Mesenchymal stem cell (in vitro differentiated cells and primary cell): Measurements from ENCODE around the gene SAMD4A.
A peak's percentile ranks its signal among the peaks of the same experiment; 100 is the strongest.

Experiments
- DNase-seq: peaks from one replicate; pipeline ENCODE4 v3.0.0-alpha.2; 2013
- H2AFZ ChIP-seq: one replicate; pipeline ENCODE4 v1.6.1; 2013; ENCODE audit warnings: low read depth, mild to moderate bottlenecking, control low read depth, inconsistent platforms, low read length, moderate library complexity
- H2AK5ac ChIP-seq: 2 replicates; pipeline ENCODE4 v1.6.1; 2013; ENCODE audit warnings: low read length, moderate library complexity, mild to moderate bottlenecking, inconsistent platforms; ENCODE audit not compliant: severe bottlenecking
- H2BK120ac ChIP-seq: one replicate; pipeline ENCODE4 v1.6.1; 2013; ENCODE audit warnings: low read depth, mild to moderate bottlenecking, inconsistent platforms, low read length, moderate library complexity
- H2BK12ac ChIP-seq, 2 experiments: one replicate each; pipeline ENCODE4 v1.6.1; 2013; ENCODE audit warnings: inconsistent platforms in 2 of 2, low read length in 2 of 2, mild to moderate bottlenecking in 2 of 2, moderate library complexity in 2 of 2, control low read depth in 1 of 2
- H2BK15ac ChIP-seq: one replicate; pipeline ENCODE4 v1.6.1; 2013; ENCODE audit warnings: mild to moderate bottlenecking, low read depth, inconsistent platforms; ENCODE audit not compliant: poor library complexity, severe bottlenecking
- H2BK5ac ChIP-seq: 2 replicates; pipeline ENCODE4 v1.6.1; 2013; ENCODE audit warnings: low read depth, mild to moderate bottlenecking, low read length, control low read depth, inconsistent platforms; ENCODE audit not compliant: poor library complexity, severe bottlenecking
- H3K14ac ChIP-seq, 2 experiments: one replicate each; pipeline ENCODE4 v1.6.1; 2013; ENCODE audit warnings: inconsistent platforms in 2 of 2, low read length in 2 of 2, control low read depth in 1 of 2, mild to moderate bottlenecking in 1 of 2, moderate library complexity in 1 of 2
- H3K18ac ChIP-seq, 2 experiments: one replicate each; pipeline ENCODE4 v1.6.1; 2013; ENCODE audit warnings: inconsistent platforms in 2 of 2, low read length in 2 of 2, control low read depth in 1 of 2, low read depth in 1 of 2, mild to moderate bottlenecking in 1 of 2
- H3K23ac ChIP-seq, 2 experiments: one replicate each; pipeline ENCODE4 v1.6.1; 2013; ENCODE audit warnings: inconsistent platforms in 2 of 2, low read length in 2 of 2, mild to moderate bottlenecking in 2 of 2, moderate library complexity in 2 of 2, control low read depth in 1 of 2
- H3K27ac ChIP-seq: 2 replicates; pipeline ENCODE4 v1.5.1; 2013; ENCODE audit warnings: mild to moderate bottlenecking, moderate library complexity, low read length, control low read depth, inconsistent platforms; ENCODE audit not compliant: poor library complexity, severe bottlenecking
- H3K27me3 ChIP-seq, 2 experiments: 2 replicates each; pipeline versions ENCODE4 v1.6.1 to v1.7.0; 2013; ENCODE audit warnings: low read length in 2 of 2, mild to moderate bottlenecking in 2 of 2, moderate library complexity in 2 of 2, control low read depth in 1 of 2, inconsistent platforms in 1 of 2; ENCODE audit not compliant: control insufficient read depth in 1 of 2, insufficient read depth in 1 of 2
- H3K36me3 ChIP-seq, 2 experiments: 2 replicates each; pipeline versions ENCODE4 v1.6.1 to v1.7.0; 2013; ENCODE audit warnings: low read length in 2 of 2, control low read depth in 1 of 2, inconsistent platforms in 1 of 2, low read depth in 1 of 2, mild to moderate bottlenecking in 1 of 2; ENCODE audit not compliant: insufficient read depth in 2 of 2, control insufficient read depth in 1 of 2
- H3K4ac ChIP-seq, 2 experiments: one replicate each; pipeline ENCODE4 v1.6.1; 2013; ENCODE audit warnings: inconsistent platforms in 2 of 2, low read length in 2 of 2, mild to moderate bottlenecking in 2 of 2, moderate library complexity in 2 of 2, control low read depth in 1 of 2, low read depth in 1 of 2
- H3K4me1 ChIP-seq: 2 replicates; pipeline ENCODE4 v1.6.1; 2013; ENCODE audit warnings: low read depth, low read length, control low read depth; ENCODE audit not compliant: control insufficient read depth, insufficient read depth
- H3K4me2 ChIP-seq: 2 replicates; pipeline ENCODE4 v1.6.1; 2013; ENCODE audit warnings: low read length, mild to moderate bottlenecking, inconsistent platforms; ENCODE audit not compliant: poor library complexity, severe bottlenecking
- H3K4me3 ChIP-seq, 2 experiments: 2 replicates each; pipeline versions ENCODE4 v1.5.1 to v1.7.0; 2013; ENCODE audit warnings: low read length in 2 of 2, mild to moderate bottlenecking in 2 of 2, control low read depth in 1 of 2, low read depth in 1 of 2; ENCODE audit not compliant: insufficient read depth in 1 of 2
- H3K79me1 ChIP-seq: replicated peaks from 2 replicates; pipeline ENCODE4 v1.6.1; 2013; ENCODE audit warnings: mild to moderate bottlenecking, control low read depth, low read length, inconsistent platforms; ENCODE audit not compliant: poor library complexity, severe bottlenecking
- H3K9ac ChIP-seq: 2 replicates; pipeline ENCODE4 v1.7.0; 2013; ENCODE audit warnings: mild to moderate bottlenecking, low read length, moderate library complexity
- H3K9me3 ChIP-seq: 2 replicates; pipeline ENCODE4 v1.7.0; 2013; ENCODE audit warnings: mild to moderate bottlenecking, low read length; ENCODE audit not compliant: control insufficient read depth
- H4K8ac ChIP-seq: one replicate; pipeline ENCODE4 v1.6.1; 2013; ENCODE audit warnings: inconsistent platforms, mild to moderate bottlenecking, low read length, moderate library complexity
- H4K91ac ChIP-seq: one replicate; pipeline ENCODE4 v1.6.1; 2013; ENCODE audit warnings: mild to moderate bottlenecking, low read length, inconsistent platforms
- WGBS: methylation state at CpG from one replicate; pipeline ENCODE4 v1.1.7; 2013; ENCODE audit warnings: mixed read lengths; 5-methylcytosine and 5-hydroxymethylcytosine counted together

SAMD4A gene

DNA sequence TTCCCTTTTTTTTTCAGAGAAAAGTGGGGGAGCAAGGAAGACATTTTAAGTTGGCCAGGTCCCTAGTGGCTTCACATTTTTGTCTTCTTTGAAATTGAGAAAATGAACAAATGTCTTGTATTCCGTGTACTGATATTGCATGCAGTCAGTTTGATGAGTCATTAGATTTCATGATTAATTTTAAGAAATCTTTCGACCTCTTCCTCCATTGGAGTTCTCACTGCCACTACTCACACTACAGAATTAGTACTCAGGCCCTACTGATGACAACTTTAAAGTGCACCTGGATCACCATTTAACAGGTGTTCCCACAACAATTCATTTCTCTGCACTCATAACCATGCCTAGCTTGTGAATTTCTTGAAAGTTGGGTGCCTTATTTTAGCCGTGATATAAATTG, 50.5 kb downstream of the SAMD4A start:
- WGBS = 77% methylated on average over 2 of the region's 3 CpGs
- no peak overlapping the region for H2BK15ac ChIP-seq
- H3K4me1 ChIP-seq = peaks cover 2% of the 10 kb centered on the region
- no peak for DNase-seq
- H3K79me1 ChIP-seq = peaks cover 16% of the 10 kb centered on the region
- H2AFZ ChIP-seq = no peak overlapping the region
- H4K8ac ChIP-seq = no peak overlapping the region
- H3K4me2 ChIP-seq = no peak overlapping the region
- no peak overlapping the region for H3K4ac ChIP-seq
- no peak overlapping the region for H4K91ac ChIP-seq
- no peak overlapping the region for H3K14ac ChIP-seq
- H3K23ac ChIP-seq = no peak overlapping the region
- H3K18ac ChIP-seq = no peak overlapping the region
- H3K9me3 ChIP-seq = no peaks in the 10 kb centered on the region
- no peak overlapping the region for H3K4me3 ChIP-seq
- H3K9ac ChIP-seq = no peak overlapping the region
- H3K27me3 ChIP-seq = no peaks in the 10 kb centered on the region
- H2BK120ac ChIP-seq = no peak overlapping the region
- peaks cover 0 to 7% of the 10 kb centered on the region in 2 experiments for H3K36me3 ChIP-seq
- no peak overlapping the region for H2BK5ac ChIP-seq
- no peak overlapping the region for H2BK12ac ChIP-seq
- no peak overlapping the region for H2AK5ac ChIP-seq
- H3K27ac ChIP-seq = no peak overlapping the region

DNA sequence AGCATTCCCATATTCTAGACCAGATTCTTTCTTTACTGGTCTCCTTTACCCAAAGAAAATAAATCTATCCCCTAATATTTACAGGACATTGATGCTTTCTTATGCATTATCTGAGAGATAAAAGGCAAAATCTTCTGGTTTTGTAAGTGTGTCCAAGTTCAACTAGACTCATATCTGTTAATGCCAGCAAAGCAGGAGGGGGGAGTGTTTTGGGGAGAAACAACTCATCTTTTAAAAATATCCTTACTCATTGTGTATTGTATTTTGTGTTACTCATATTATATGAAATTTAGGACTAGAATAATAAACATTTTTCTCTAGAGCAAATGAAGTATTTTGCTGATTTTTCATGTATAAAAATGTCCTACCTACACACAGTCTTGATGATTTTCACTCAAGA, 54.8 kb downstream of the SAMD4A start:
- peaks cover 10% of the 10 kb centered on the region for H3K4me1 ChIP-seq
- DNase-seq = no peak

DNA sequence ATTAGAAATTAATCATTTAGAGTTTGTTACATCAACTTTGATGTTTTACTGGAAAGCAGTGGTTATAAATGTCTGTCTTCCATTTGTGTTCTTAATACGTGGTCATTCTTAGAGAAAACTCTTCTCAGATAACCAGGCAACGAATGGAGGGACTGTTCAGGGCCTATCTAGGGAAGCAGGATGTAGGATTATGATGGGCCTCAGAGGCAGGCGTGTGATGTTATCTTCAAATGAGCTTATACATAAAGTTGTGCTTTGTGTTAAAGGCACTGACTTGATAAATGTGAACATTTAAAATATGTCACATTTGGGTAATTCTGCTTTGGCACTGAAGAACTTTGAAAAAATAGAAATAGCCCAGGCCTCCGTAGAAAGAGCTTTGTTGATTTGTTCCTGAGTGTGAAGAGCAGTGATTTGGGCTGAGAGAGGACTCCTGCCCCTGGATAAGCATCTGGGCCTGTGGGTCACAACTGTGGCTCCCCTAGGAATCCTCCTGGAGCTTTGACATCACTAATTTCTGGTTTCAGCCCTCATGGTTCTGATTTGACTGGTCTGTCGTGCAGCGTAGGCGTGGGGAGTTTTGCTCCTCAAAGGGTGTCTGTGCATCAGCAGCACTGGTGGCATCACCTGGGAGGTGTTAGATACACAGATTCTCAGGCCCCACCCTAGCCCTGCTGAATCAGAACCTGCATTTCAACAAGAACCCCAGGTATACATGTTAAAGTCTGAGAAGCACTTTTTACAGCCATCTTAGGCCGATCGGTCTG, 55.4 kb downstream of the SAMD4A start:
- no peak overlapping the region for H3K4me2 ChIP-seq
- peak overlapping the region; percentile 75 for H4K8ac ChIP-seq
- WGBS = 78% methylated on average over 9 of the region's 9 CpGs

More for the DNA sequence above, 54.8 kb downstream of the SAMD4A start:
- Histone ChIP-seq H2BK15ac (no peak overlapping the region), H3K4ac (no peak overlapping the region), H3K9me3 (no peaks in the 10 kb centered on the region), H4K8ac (no peak overlapping the region), H3K27me3 (no peaks in the 10 kb centered on the region), H3K36me3 (no peaks in the 10 kb centered on the region), H3K4me3 (no peak overlapping the region), H4K91ac (no peak overlapping the region), H3K4me2 (no peak overlapping the region), H3K79me1 (peaks cover 16% of the 10 kb centered on the region), H3K9ac (peak overlapping the region; percentile 31), H3K18ac (no peak overlapping the region), H2BK12ac (no peak overlapping the region), H2AFZ (no peak overlapping the region), H3K14ac (no peak overlapping the region), H3K27ac (no peak overlapping the region), H2BK120ac (no peak overlapping the region), H3K23ac (no peak overlapping the region), H2BK5ac (no peak overlapping the region), H2AK5ac (no peak overlapping the region)

DNA sequence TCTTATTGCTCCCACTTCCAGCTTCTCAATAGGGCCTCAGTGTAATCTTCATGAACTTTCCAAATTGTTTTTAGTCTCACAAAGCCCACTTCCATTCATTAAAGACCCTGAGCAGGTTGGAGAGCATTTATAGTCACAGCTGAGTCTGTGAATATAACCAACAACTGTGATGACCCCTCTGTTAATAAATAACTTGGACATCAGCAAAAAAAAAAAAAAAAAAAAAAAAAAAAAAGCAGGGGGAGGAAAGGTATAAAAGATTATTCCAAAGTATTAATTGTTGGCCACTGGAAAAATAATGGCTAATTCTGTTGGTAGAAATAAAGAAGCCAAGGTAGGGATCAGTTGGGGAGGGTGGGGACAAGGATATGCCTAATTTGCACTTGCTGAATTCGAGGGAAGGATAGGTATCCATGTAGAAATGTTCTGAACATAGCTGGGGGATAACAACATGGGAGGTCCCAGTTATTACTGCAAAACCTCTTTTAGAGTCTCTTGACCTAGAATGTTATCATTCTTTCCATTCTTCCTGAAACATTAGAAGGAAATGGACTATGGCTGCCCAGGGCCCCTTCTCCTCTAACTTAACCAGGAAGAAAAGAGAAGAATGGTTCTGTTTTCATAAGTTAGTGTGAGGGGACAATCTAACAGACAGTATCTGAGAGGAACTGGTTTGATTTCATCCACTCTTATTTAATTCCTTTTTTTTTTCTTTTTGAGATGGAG, 56.5 kb downstream of the SAMD4A start:
- no peak overlapping the region for H3K4me3 ChIP-seq
- peak overlapping the region; percentile 57 for H2BK120ac ChIP-seq
- H2BK15ac ChIP-seq = peak overlapping the region; percentile 54
- H4K91ac ChIP-seq = no peak overlapping the region
- no peak overlapping the region for H2BK12ac ChIP-seq
- H3K9ac ChIP-seq = no peak overlapping the region
- no peak overlapping the region for H2AK5ac ChIP-seq
- H2AFZ ChIP-seq = no peak overlapping the region
- no peak overlapping the region for H3K23ac ChIP-seq
- no peak overlapping the region for H3K14ac ChIP-seq
- peaks cover 15% of the 10 kb centered on the region for H3K4me1 ChIP-seq
- H4K8ac ChIP-seq = no peak overlapping the region
- H2BK5ac ChIP-seq = no peak overlapping the region
- no peak overlapping the region for H3K27ac ChIP-seq
- DNase-seq = no peak
- H3K27me3 ChIP-seq = no peaks in the 10 kb centered on the region
- no peaks in the 10 kb centered on the region for H3K9me3 ChIP-seq
- WGBS = 100% methylated on average over 1 of the region's 1 CpG
- no peaks in the 10 kb centered on the region for H3K36me3 ChIP-seq
- H3K18ac ChIP-seq = no peak overlapping the region
- H3K4me2 ChIP-seq = no peak overlapping the region
- H3K79me1 ChIP-seq = peaks cover 18% of the 10 kb centered on the region
- H3K4ac ChIP-seq = no peak overlapping the region

More for the DNA sequence above, 55.4 kb downstream of the SAMD4A start:
- H3K23ac ChIP-seq = no peak overlapping the region
- H2BK15ac ChIP-seq = no peak overlapping the region
- H3K14ac ChIP-seq = no peak overlapping the region
- peaks cover 11% of the 10 kb centered on the region for H3K4me1 ChIP-seq
- no peak overlapping the region for H3K27ac ChIP-seq
- peak overlapping the region; percentile 52 for H4K91ac ChIP-seq
- H2BK120ac ChIP-seq = peak overlapping the region; percentile 9
- H2AFZ ChIP-seq = no peak overlapping the region
- H3K9ac ChIP-seq = peak overlapping the region; percentile 31
- no peaks in the 10 kb centered on the region for H3K9me3 ChIP-seq
- DNase-seq = no peak
- no peak overlapping the region for H3K4me3 ChIP-seq
- H3K18ac ChIP-seq = peak overlapping the region in 1 of 2 experiments; percentile 61
- H2BK12ac ChIP-seq = peak overlapping the region; percentile 15 to 20
- peaks cover 19% of the 10 kb centered on the region for H3K79me1 ChIP-seq
- H2BK5ac ChIP-seq = no peak overlapping the region
- H3K27me3 ChIP-seq = no peaks in the 10 kb centered on the region
- no peaks in the 10 kb centered on the region for H3K36me3 ChIP-seq
- peak overlapping the region; percentile 8 for H2AK5ac ChIP-seq
- no peak overlapping the region for H3K4ac ChIP-seq
